Keratinocyte (primary cell): ENCODE data around the gene MFAP4. TPM values are rescaled to one million over a fixed set of nuclear protein-coding genes. Genes with fewer than 3 reads are reported as not detected.

ENCODE experiments used
- DNase-seq: peaks from one replicate; pipeline ENCODE4 v3.0.0-alpha.2; 2011; ENCODE audit warnings: low read depth, missing footprints, low spot score
- FAIRE-seq: peaks from 2 replicates; lab custom pipeline; 2011; peaks lifted over from hg19 to GRCh38; lab: Jason Lieb, UNC
- H2AFZ ChIP-seq: 2 replicates; pipeline ENCODE4 v1.6.0; 2012; ENCODE audit warnings: low read length, control low read depth, inconsistent platforms; ENCODE audit not compliant: control insufficient read depth
- H3K27ac ChIP-seq: 2 replicates; pipeline ENCODE4 v1.5.1; 2011; ENCODE audit warnings: low read length; ENCODE audit not compliant: control insufficient read depth, insufficient read depth
- H3K27me3 ChIP-seq: 3 replicates; pipeline ENCODE4 v1.6.0; 2011; ENCODE audit warnings: low read length; ENCODE audit not compliant: control insufficient read depth, insufficient read depth; ENCODE audit errors: extremely low read depth
- H3K36me3 ChIP-seq, 2 experiments: 2 replicates in 1 of 2; 3 replicates in 1 of 2; pipeline ENCODE4 v1.5.1; 2011; ENCODE audit warnings: low read length in 2 of 2, mild to moderate bottlenecking in 1 of 2; ENCODE audit not compliant: control insufficient read depth in 2 of 2, insufficient read depth in 2 of 2; ENCODE audit errors: extremely low read depth in 1 of 2
- H3K4me1 ChIP-seq: 3 replicates; pipeline ENCODE4 v1.5.1; 2011; ENCODE audit warnings: low read length; ENCODE audit not compliant: control insufficient read depth, insufficient read depth; ENCODE audit errors: extremely low read depth
- H3K4me2 ChIP-seq: 3 replicates; pipeline ENCODE4 v1.6.0; 2011; ENCODE audit warnings: low read depth, low read length; ENCODE audit not compliant: control insufficient read depth, insufficient read depth; ENCODE audit errors: extremely low read depth
- H3K4me3 ChIP-seq, 3 experiments: fragments of 200-600 bp in 1 of 3; sonication (generic) in 1 of 3; 2 replicates in 2 of 3; 3 replicates in 1 of 3; pipeline ENCODE4 v1.5.1; 2011 to 2016; ENCODE audit warnings: low read length in 3 of 3, mild to moderate bottlenecking in 3 of 3, control low read depth in 2 of 3, inconsistent platforms in 1 of 3, low read depth in 1 of 3, mixed read lengths in 1 of 3, mixed run types in 1 of 3, moderate library complexity in 1 of 3; ENCODE audit not compliant: control insufficient read depth in 2 of 3, insufficient read depth in 2 of 3; ENCODE audit errors: extremely low read depth in 1 of 3
- H3K79me2 ChIP-seq: 2 replicates; pipeline ENCODE4 v1.6.0; 2012; ENCODE audit warnings: low read length; ENCODE audit not compliant: control insufficient read depth, insufficient read depth
- H3K9ac ChIP-seq: 3 replicates; pipeline ENCODE4 v1.6.0; 2011; ENCODE audit warnings: low read length; ENCODE audit not compliant: control insufficient read depth, insufficient read depth; ENCODE audit errors: extremely low read depth
- H3K9me1 ChIP-seq: 3 replicates; pipeline ENCODE4 v1.6.0; 2011; ENCODE audit warnings: low read length; ENCODE audit not compliant: control insufficient read depth, insufficient read depth; ENCODE audit errors: extremely low read depth
- H3K9me3 ChIP-seq: 2 replicates; pipeline ENCODE4 v1.5.1; 2012; ENCODE audit warnings: low read depth, low read length; ENCODE audit not compliant: control insufficient read depth
- H4K20me1 ChIP-seq: 3 replicates; pipeline ENCODE4 v1.6.0; 2011; ENCODE audit warnings: low read length; ENCODE audit not compliant: control insufficient read depth, insufficient read depth; ENCODE audit errors: extremely low read depth
- EZH2 ChIP-seq: IDR thresholded peaks from one replicate; pipeline ENCODE4 v1.6.1; 2012; ENCODE audit warnings: inconsistent platforms, mild to moderate bottlenecking, low read length, moderate library complexity
- dilution Hi-C: fragments of 300-500 bp; cut with MboI; formaldehyde crosslinking; loops from one replicate; pipeline ENCODE4 v1.7.0; 2020; ENCODE audit warnings: low sequenced_read_pairs; ENCODE audit not compliant: extremely low pct_ligation_motif_present
- polyA plus RNA-seq, 5 experiments: library from polyadenylated mRNA; depleted of rRNA in 3 of 5; stranded (reverse) in 3 of 5; stranded (forward) in 1 of 5; unstranded in 1 of 5; fragments of >200 nt; gene quantifications; 1 replicate in 1 of 5; 2 replicates in 3 of 5; 3 replicates in 1 of 5; pipeline versions ENCODE4 v1.2.1 to v1.2.3, GENCODE V29; 2011 to 2012; ENCODE audit warnings: missing spikeins in 2 of 5, low read depth in 1 of 5, low replicate concordance in 1 of 5
- TF ChIP-seq, protein P1 (sequence below), 3 experiments: IDR thresholded peaks in 1 of 3; conservative IDR thresholded peaks in 1 of 3; optimal IDR thresholded peaks in 1 of 3; 2 replicates in 2 of 3; 3 replicates in 1 of 3; pipeline versions ENCODE3 to v1.5.1; 2011; ENCODE audit warnings: low read length in 3 of 3, mild to moderate bottlenecking in 3 of 3, moderate library complexity in 2 of 3, control low read depth in 1 of 3, inconsistent platforms in 1 of 3; ENCODE audit not compliant: insufficient read depth in 2 of 3; ENCODE audit errors: extremely low read depth in 1 of 3

The MFAP4 gene
- polyA plus RNA-seq, 1 donor (not counting 4 experiments of a cell fraction or from before 2014, with no cell fraction given), result not detected

DNA sequence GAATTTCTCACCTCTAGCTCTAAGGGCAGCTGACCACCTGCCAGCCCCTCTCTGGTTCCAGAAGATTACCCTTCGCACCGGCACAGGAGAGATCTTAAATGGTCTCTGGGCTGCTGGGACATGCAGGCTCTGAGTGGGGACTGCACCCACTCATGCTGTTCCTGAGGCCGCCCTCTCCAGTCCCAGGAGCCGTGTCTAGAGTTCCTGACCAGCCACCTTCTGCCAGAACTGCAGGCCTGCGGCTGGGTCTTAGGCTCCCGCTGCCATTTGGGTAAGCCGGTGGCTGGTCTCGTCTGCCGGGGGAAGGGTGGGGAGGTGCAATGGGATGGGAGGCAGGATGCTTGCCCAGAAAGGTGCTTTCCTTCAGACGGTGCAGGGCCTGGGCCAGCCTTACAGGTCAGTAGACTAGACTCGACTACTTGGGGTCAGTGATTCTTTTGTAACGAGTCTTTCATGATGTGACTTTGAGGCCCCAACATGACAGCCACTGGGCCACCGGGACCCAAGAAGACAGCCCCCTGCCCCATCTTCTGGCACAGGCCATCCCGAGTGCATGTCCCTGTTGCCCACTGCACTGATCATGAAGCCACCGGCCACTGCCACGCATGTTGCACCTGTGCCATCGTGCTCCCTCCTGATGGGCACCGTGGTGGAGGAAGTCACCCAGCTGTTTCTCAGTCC is 50.9 kb downstream of the MFAP4 start:
- Histone ChIP-seq H3K9me3 (no peaks in the 10 kb centered on the region), H3K4me2 (no peak overlapping the region), H3K79me2 (no peaks in the 10 kb centered on the region), H3K9me1 (peaks cover 5% of the 10 kb centered on the region), H3K27ac (no peak overlapping the region), H3K36me3 (peaks cover 6 to 12% of the 10 kb centered on the region in 2 experiments), H2AFZ (no peak overlapping the region), H4K20me1 (no peaks in the 10 kb centered on the region), H3K27me3 (no peaks in the 10 kb centered on the region), H3K4me3 (no peak overlapping the region), H3K4me1 (peaks cover 12% of the 10 kb centered on the region), H3K9ac (no peak overlapping the region)
- dilution Hi-C loops, result no loop called here
- TF ChIP-seq EZH2, result no peak
- TF ChIP-seq, protein P1, sequence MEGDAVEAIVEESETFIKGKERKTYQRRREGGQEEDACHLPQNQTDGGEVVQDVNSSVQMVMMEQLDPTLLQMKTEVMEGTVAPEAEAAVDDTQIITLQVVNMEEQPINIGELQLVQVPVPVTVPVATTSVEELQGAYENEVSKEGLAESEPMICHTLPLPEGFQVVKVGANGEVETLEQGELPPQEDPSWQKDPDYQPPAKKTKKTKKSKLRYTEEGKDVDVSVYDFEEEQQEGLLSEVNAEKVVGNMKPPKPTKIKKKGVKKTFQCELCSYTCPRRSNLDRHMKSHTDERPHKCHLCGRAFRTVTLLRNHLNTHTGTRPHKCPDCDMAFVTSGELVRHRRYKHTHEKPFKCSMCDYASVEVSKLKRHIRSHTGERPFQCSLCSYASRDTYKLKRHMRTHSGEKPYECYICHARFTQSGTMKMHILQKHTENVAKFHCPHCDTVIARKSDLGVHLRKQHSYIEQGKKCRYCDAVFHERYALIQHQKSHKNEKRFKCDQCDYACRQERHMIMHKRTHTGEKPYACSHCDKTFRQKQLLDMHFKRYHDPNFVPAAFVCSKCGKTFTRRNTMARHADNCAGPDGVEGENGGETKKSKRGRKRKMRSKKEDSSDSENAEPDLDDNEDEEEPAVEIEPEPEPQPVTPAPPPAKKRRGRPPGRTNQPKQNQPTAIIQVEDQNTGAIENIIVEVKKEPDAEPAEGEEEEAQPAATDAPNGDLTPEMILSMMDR (optimal IDR thresholded peaks at IDR 0.05 in 1 of 3, IDR thresholded peaks at IDR 0.05 in 1 of 3, conservative IDR thresholded peaks at IDR 0.05 in 1 of 3; ENCODE audit: extremely low read depth in 1 of 3, insufficient read depth in 2 of 3, low read length in 3 of 3), result no peak
- DNase-seq (no peak), FAIRE-seq (no peak)

DNA sequence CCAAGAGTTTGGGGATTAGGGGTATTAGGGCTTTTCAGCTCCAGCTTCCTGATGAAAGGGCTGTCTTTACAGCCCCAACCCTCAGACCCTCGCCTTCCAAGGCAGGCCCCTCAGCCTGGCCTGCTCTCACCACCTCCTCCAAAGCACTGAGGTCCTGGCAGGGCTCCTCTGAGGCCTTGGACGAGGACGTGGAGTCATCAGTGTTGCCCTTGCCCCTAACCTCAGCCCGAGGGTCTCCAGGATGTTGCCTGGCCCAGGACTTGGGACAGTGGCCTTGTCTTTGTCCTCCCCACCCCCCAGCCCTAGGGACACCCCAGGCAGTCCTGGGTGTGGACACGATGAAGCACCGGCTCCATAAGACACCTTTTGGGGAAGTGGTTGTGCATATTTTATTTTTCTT is 52.7 kb downstream of the MFAP4 start:
- H2AFZ ChIP-seq, result no peak overlapping the region
- H3K9me3 ChIP-seq, result no peaks in the 10 kb centered on the region
- no peak overlapping the region for H3K4me2 ChIP-seq
- no peak overlapping the region for H3K9ac ChIP-seq
- H3K27me3 ChIP-seq, result no peaks in the 10 kb centered on the region
- FAIRE-seq, result no peak
- peaks cover 12 to 15% of the 10 kb centered on the region in 2 experiments for H3K36me3 ChIP-seq
- H3K4me1 ChIP-seq, result peaks cover 12% of the 10 kb centered on the region
- H3K9me1 ChIP-seq, result peaks cover 5% of the 10 kb centered on the region
- dilution Hi-C loops, result no loop called here
- H4K20me1 ChIP-seq, result no peaks in the 10 kb centered on the region
- TF ChIP-seq EZH2, result no peak
- H3K27ac ChIP-seq, result no peak overlapping the region
- no peak for DNase-seq
- H3K79me2 ChIP-seq, result no peaks in the 10 kb centered on the region
- no peak overlapping the region for H3K4me3 ChIP-seq
